NT2/D1 (cell line): ENCODE results near the gene MATCAP1.

Experiments
- DNase-seq: peaks from one replicate; pipeline ENCODE4 v3.0.0-alpha.2; 2011; ENCODE audit warnings: low read depth, low spot score
- H3K27me3 ChIP-seq: 2 replicates; pipeline ENCODE4 v1.6.0; 2011; ENCODE audit warnings: mild to moderate bottlenecking; ENCODE audit not compliant: insufficient read length, insufficient read depth
- H3K36me3 ChIP-seq: 2 replicates; pipeline ENCODE4 v1.6.1; 2011; ENCODE audit warnings: mild to moderate bottlenecking, low read length, mixed read lengths; ENCODE audit not compliant: insufficient read depth, insufficient read length
- H3K4me1 ChIP-seq: 2 replicates; pipeline ENCODE4 v1.5.1; 2011; ENCODE audit not compliant: insufficient read depth, insufficient read length
- H3K4me3 ChIP-seq: 2 replicates; pipeline ENCODE4 v1.5.1; 2011; ENCODE audit warnings: low read depth; ENCODE audit not compliant: insufficient read length
- H3K9ac ChIP-seq: 2 replicates; pipeline ENCODE4 v1.6.0; 2011; ENCODE audit warnings: low read depth; ENCODE audit not compliant: insufficient read length
- H3K9me3 ChIP-seq: 2 replicates; pipeline ENCODE4 v1.5.1; 2011; ENCODE audit warnings: mild to moderate bottlenecking, low read length; ENCODE audit not compliant: insufficient read depth
- SUZ12 ChIP-seq: IDR thresholded peaks from 2 replicates; pipeline ENCODE4 v1.6.1; 2011; ENCODE audit not compliant: insufficient read length, insufficient read depth; ENCODE audit errors: extremely low read depth
- YY1 ChIP-seq: IDR thresholded peaks from 2 replicates; pipeline ENCODE4 v1.6.1; 2011; ENCODE audit not compliant: insufficient read length, insufficient read depth
- ZNF274 ChIP-seq: IDR thresholded peaks from 2 replicates; pipeline ENCODE4 v1.6.1; 2011; ENCODE audit warnings: mild to moderate bottlenecking, low read depth, low read length

MATCAP1 gene

DNA sequence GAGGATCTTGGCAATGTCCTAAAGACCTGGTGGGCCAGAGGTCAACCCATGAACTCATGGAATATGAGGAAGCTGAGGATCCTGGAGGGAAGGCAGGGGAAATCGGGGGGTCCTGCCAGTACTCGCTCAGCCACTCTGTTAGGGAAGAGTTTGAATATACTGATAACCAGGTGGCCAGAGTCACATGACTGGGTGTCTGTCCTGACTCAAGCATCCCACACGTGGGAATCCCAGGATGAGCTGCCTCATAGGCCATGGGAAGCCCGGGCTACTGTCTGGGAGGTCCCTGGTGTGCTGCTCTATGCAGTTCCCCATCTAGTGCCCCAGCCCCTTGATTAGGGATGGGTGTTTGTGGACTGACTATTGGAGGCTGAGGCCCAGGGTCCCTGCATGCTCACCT is 4.6 kb upstream of the MATCAP1 start:
- H3K4me1 ChIP-seq, result peaks cover 38% of the 10 kb centered on the region
- DNase-seq, result no peak
- no peak overlapping the region for H3K4me3 ChIP-seq
- TF ChIP-seq YY1 (no peak), SUZ12 (no peak), ZNF274 (no peak)
- H3K9me3 ChIP-seq, result no peaks in the 10 kb centered on the region
- peaks cover 24% of the 10 kb centered on the region for H3K27me3 ChIP-seq
- no peak overlapping the region for H3K9ac ChIP-seq
- H3K36me3 ChIP-seq, result peaks cover 9% of the 10 kb centered on the region

DNA sequence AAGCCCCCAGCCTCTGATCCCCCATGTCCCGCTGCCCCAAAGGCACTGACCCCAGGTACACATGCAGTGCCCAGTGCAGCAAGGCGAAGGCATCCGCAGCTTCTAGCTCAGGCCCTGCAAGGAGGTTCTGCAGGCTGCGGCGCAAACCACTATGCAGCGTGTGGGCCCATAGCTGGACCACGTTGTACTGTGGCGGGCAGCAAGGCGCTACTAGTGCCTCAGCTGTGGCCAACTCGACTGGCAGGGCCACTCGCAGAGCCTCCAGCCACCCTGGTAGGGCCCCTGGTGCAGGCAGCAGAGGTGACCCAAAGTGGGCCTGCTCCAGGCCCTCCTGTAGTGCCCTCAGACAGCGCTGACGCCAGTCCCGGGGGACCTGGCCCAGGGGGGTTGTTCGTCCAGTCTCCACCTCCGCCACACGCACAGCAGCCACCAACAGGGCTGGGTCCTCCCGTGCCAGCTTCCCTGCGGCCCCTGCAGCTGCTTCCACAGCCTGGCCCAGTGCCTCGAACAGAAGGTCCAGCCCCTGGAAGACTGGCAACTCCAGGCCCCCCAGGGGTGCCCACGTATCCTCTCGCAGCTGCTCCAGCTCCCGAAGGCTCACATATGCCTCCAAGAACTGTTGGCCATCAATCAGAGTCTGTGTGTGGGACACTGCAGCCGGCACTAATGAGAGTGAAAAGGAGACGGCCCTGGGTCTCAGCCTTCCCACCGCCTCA is 3.6 kb upstream of the MATCAP1 start:
- Histone ChIP-seq H3K4me3 (no peak overlapping the region), H3K9ac (peak overlapping the region; percentile 52), H3K27me3 (peaks cover 24% of the 10 kb centered on the region), H3K9me3 (no peaks in the 10 kb centered on the region), H3K36me3 (peaks cover 2% of the 10 kb centered on the region), H3K4me1 (peaks cover 29% of the 10 kb centered on the region)
- TF ChIP-seq ZNF274, result no peak
- no peak for TF ChIP-seq SUZ12
- TF ChIP-seq YY1, result no peak
- DNase-seq, result no peak

DNA sequence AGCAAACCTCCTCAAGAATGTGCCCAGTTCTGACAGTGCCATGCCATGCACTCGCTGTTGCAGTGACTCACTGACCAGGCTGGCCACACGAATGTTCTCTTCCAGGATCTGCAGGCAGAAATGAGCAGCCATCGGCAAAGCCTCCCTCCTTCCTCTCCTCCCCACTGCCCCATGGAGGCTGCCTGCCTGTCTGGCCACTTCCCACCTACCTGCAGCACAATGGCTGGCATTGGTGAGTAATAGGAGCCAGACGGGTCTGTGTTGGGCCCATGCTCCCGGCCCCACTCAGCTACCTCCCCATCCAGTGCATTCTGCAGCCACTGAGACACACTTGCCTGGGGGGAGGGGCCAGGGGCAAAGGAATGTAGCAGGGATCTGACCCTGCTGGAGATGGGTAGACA is 2.8 kb upstream of the MATCAP1 start:
- H3K9me3 ChIP-seq, result no peaks in the 10 kb centered on the region
- no peak overlapping the region for H3K4me3 ChIP-seq
- peaks cover 5% of the 10 kb centered on the region for H3K36me3 ChIP-seq
- peak overlapping the region; percentile 27 for H3K9ac ChIP-seq
- H3K27me3 ChIP-seq, result peaks cover 24% of the 10 kb centered on the region
- DNase-seq, result no peak
- H3K4me1 ChIP-seq, result peaks cover 29% of the 10 kb centered on the region
- TF ChIP-seq ZNF274, result no peak
- TF ChIP-seq YY1, result no peak
- no peak for TF ChIP-seq SUZ12

GRCh38 chr16:67185651-67186134 is 1.9 kb upstream of the MATCAP1 start:
- TF ChIP-seq ZNF274 (no peak), SUZ12 (no peak), YY1 (no peak)
- Histone ChIP-seq H3K9me3 (no peaks in the 10 kb centered on the region), H3K4me1 (peaks cover 28% of the 10 kb centered on the region), H3K27me3 (peaks cover 24% of the 10 kb centered on the region), H3K4me3 (no peak overlapping the region), H3K36me3 (peaks cover 9% of the 10 kb centered on the region), H3K9ac (no peak overlapping the region)
- DNase-seq, result no peak

DNA sequence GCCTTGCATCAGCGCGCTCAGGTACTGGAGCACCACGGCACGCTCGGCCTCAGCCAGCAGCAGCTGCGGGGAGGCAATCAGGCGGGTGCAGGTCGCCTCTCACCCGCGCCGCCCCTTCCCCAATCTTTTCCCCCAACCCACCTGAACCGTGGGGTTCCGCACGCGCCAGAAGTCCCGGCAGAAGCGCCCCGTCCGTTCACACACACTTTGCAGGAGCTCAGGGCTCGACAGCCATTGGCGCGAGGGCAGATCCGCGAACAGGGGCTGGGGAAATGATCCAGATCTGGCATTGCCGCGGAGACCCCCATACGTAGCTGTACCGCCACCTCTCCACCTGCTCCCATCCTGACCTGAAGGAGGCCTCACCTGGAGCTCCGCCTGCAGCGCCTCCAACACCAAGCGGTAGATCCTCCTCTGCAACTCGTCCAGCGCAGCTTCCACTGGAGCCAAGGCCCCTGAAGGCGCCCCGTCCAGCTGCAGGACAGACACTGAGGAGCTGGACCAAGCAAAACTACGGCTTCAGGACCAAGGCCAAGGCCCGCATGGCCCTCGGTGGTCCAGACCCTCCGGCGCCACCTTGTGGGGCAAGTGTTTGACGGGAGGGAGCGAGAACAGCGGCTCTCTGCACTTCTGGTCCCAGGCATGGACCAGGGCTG is 1.4 kb upstream of the MATCAP1 start:
- peak overlapping the region; percentile 81 for H3K4me3 ChIP-seq
- peak; percentile 92 for DNase-seq
- H3K4me1 ChIP-seq, result peaks cover 27% of the 10 kb centered on the region
- H3K36me3 ChIP-seq, result peaks cover 14% of the 10 kb centered on the region
- H3K9ac ChIP-seq, result peak overlapping the region; percentile 87
- no peaks in the 10 kb centered on the region for H3K9me3 ChIP-seq
- no peak for TF ChIP-seq YY1
- no peak for TF ChIP-seq ZNF274
- no peak for TF ChIP-seq SUZ12
- H3K27me3 ChIP-seq, result peaks cover 24% of the 10 kb centered on the region

- H3K9ac ChIP-seq, result peak overlapping the region; percentile 87
- peaks cover 27% of the 10 kb centered on the region for H3K4me1 ChIP-seq
- H3K27me3 ChIP-seq, result peaks cover 24% of the 10 kb centered on the region
- DNase-seq, result no peak
- H3K4me3 ChIP-seq, result peak overlapping the region; percentile 81
- H3K36me3 ChIP-seq, result peaks cover 18% of the 10 kb centered on the region
- TF ChIP-seq ZNF274 (no peak), YY1 (no peak), SUZ12 (no peak)
- no peaks in the 10 kb centered on the region for H3K9me3 ChIP-seq
These were observed 761 bp upstream of the MATCAP1 start for GRCh38 chr16:67184453-67184994.

GRCh38 chr16:67183284-67183626 is 508 bp downstream of the MATCAP1 start:
- Histone ChIP-seq H3K9ac (peak overlapping the region; percentile 72), H3K4me1 (peaks cover 33% of the 10 kb centered on the region)

More at GRCh38 chr16:67183284-67183626, 508 bp downstream of the MATCAP1 start:
- Histone ChIP-seq H3K4me3 (peak overlapping the region; percentile 81), H3K9me3 (no peaks in the 10 kb centered on the region), H3K36me3 (peaks cover 22% of the 10 kb centered on the region), H3K27me3 (peaks cover 36% of the 10 kb centered on the region)
- TF ChIP-seq ZNF274 (no peak), SUZ12 (no peak), YY1 (no peak)
- no peak for DNase-seq
